Glutamatergic neuron (in vitro differentiated cells): ENCODE measurements around the gene PPCDC. TPM values are rescaled to one million over a fixed set of nuclear protein-coding genes. Genes with fewer than 3 reads are reported as not detected.

Experiments used
- DNase-seq: peaks from one replicate; pipeline ENCODE4 v3.0.0; 2022
- H3K27ac Mint-ChIP-seq: one replicate; pipeline ENCODE4 v1.8.0; 2020; ENCODE audit warnings: mild to moderate bottlenecking, mixed read lengths, inconsistent platforms; ENCODE audit not compliant: unreplicated experiment
- H3K27me3 Mint-ChIP-seq: one replicate; pipeline ENCODE4 v1.8.0; 2020; ENCODE audit warnings: mild to moderate bottlenecking, moderate library complexity, mixed read lengths, inconsistent platforms; ENCODE audit not compliant: unreplicated experiment
- H3K36me3 Mint-ChIP-seq: one replicate; pipeline ENCODE4 v1.8.0; 2020; ENCODE audit warnings: mild to moderate bottlenecking, mixed read lengths, inconsistent platforms; ENCODE audit not compliant: unreplicated experiment
- H3K4me1 Mint-ChIP-seq: one replicate; pipeline ENCODE4 v1.8.0; 2020; ENCODE audit warnings: mild to moderate bottlenecking, low read depth, mixed read lengths, inconsistent platforms; ENCODE audit not compliant: unreplicated experiment
- H3K4me3 Mint-ChIP-seq: one replicate; pipeline ENCODE4 v1.8.0; 2020; ENCODE audit warnings: mild to moderate bottlenecking, mixed read lengths, inconsistent platforms; ENCODE audit not compliant: unreplicated experiment
- H3K9me3 Mint-ChIP-seq: one replicate; pipeline ENCODE4 v1.8.0; 2020; ENCODE audit warnings: mild to moderate bottlenecking, moderate library complexity, mixed read lengths, inconsistent platforms; ENCODE audit not compliant: unreplicated experiment
- total RNA-seq: library from RNA; stranded (reverse); fragmentation: NEBNext Ultra II Directional; extraction: Animal tissue kit (Norgen Biotek cat#: 25700); gene quantifications from one replicate; pipeline ENCODE4 v1.2.1, GENCODE V29; 2021; ENCODE audit not compliant: unreplicated experiment
- TF ChIP-seq, protein P1 (sequence below): fragments of 200-600 bp; sonication (generic); IDR thresholded peaks from one replicate; pipeline ENCODE4 v1.5.0; 2021; ENCODE audit not compliant: partially characterized antibody, unreplicated experiment

PPCDC gene
- total RNA-seq, 1 donor from 2014 or later: 12.7 TPM

DNA sequence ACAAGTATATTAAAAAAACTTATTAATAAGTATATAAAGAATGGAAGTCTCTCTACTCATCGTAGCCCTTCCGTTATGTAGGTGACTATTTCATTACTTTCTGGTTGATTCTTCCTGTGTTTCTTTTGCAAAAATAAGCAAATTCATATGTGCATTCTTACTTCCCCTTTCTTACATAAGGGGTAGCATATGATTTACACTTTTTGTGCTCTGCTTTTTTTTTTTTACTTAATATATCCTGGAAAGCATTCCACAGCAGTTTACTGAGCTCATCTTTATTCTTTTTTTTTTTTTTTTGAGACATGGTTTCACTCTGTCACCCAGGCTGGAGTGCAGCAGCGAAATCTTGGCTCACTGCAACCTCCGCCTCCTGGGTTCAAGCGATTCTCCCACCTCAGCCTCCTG is 15.2 kb upstream of the PPCDC start:
- Mint-ChIP-seq H3K27ac (no peak overlapping the region), H3K4me1 (no peaks in the 10 kb centered on the region), H3K36me3 (no peaks in the 10 kb centered on the region), H3K27me3 (no peaks in the 10 kb centered on the region), H3K9me3 (peaks cover 2% of the 10 kb centered on the region), H3K4me3 (no peak overlapping the region)
- no peak for DNase-seq
- TF ChIP-seq, protein P1, sequence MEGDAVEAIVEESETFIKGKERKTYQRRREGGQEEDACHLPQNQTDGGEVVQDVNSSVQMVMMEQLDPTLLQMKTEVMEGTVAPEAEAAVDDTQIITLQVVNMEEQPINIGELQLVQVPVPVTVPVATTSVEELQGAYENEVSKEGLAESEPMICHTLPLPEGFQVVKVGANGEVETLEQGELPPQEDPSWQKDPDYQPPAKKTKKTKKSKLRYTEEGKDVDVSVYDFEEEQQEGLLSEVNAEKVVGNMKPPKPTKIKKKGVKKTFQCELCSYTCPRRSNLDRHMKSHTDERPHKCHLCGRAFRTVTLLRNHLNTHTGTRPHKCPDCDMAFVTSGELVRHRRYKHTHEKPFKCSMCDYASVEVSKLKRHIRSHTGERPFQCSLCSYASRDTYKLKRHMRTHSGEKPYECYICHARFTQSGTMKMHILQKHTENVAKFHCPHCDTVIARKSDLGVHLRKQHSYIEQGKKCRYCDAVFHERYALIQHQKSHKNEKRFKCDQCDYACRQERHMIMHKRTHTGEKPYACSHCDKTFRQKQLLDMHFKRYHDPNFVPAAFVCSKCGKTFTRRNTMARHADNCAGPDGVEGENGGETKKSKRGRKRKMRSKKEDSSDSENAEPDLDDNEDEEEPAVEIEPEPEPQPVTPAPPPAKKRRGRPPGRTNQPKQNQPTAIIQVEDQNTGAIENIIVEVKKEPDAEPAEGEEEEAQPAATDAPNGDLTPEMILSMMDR: no peak

DNA sequence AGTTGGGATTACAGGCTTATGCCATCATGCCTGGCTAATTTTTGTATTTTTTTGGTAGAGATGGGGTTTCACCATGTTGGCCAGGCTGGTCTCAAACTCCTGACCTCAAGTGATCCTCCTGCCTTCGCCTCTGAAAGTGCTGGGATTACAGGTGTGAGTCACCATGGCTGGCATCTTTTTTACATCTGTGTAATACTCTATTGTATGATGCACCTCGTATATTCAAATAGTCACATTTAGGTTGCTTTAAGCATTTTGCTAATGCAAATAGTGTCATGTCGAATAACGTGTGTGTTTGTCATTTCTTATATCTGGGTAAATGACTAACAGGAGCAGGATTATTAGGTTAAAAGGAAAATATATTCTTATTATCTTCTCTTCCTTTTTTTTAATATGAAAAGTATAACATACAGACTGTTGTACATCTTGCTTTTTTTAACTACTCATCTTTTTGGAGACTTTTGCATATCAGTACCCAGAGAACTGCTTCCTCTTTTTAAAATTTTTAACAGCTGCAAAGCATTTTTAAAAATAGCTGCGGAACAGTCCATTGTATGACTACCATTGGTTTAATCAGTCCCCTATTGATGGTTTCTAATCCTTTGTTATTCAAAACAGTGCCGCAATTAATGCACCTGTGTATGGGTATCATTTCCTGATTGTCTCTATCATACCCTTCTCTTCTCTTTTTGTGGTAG is 14.6 kb upstream of the PPCDC start:
- Mint-ChIP-seq H3K4me1 (no peaks in the 10 kb centered on the region), H3K36me3 (no peaks in the 10 kb centered on the region), H3K27ac (no peak overlapping the region), H3K9me3 (peaks cover 2% of the 10 kb centered on the region), H3K4me3 (no peak overlapping the region), H3K27me3 (no peaks in the 10 kb centered on the region)
- DNase-seq: no peak
- TF ChIP-seq, protein P1: no peak

GRCh38 chr15:75016431-75016830 is 7.0 kb upstream of the PPCDC start:
- H3K4me1 Mint-ChIP-seq: peaks cover 6% of the 10 kb centered on the region
- H3K27me3 Mint-ChIP-seq: peaks cover 7% of the 10 kb centered on the region
- no peak for DNase-seq
- peaks cover 8% of the 10 kb centered on the region for H3K36me3 Mint-ChIP-seq
- H3K9me3 Mint-ChIP-seq: peaks cover 8% of the 10 kb centered on the region
- H3K27ac Mint-ChIP-seq: peak overlapping the region; percentile 20
- TF ChIP-seq, protein P1: no peak
- H3K4me3 Mint-ChIP-seq: no peak overlapping the region

DNA sequence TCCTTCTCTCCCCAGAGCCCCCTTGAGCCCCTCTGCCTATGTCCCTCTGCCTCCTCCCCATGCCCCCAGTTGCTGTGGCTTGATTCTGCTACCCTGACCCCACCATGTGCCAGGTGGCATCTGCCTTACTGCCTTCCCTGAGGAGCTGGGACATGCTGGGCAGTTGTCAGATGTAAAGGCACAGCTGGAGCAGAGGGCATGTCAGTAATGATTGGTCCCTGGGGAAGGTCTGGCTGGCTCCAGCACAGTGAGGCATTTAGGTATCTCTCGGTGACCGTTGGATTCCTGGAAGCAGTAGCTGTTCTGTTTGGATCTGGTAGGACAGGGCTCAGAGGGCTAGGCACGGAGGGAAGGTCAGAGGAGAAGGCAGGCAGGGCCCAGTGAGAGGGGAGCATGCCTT is 3.5 kb upstream of the PPCDC start:
- peak; percentile 57 for DNase-seq
- H3K36me3 Mint-ChIP-seq: peaks cover 8% of the 10 kb centered on the region
- TF ChIP-seq, protein P1: no peak
- peak overlapping the region; percentile 53 for H3K4me3 Mint-ChIP-seq
- H3K27ac Mint-ChIP-seq: peak overlapping the region; percentile 48
- H3K27me3 Mint-ChIP-seq: peaks cover 9% of the 10 kb centered on the region
- H3K4me1 Mint-ChIP-seq: peaks cover 8% of the 10 kb centered on the region
- H3K9me3 Mint-ChIP-seq: peaks cover 8% of the 10 kb centered on the region

- Mint-ChIP-seq H3K36me3 (peaks cover 6% of the 10 kb centered on the region), H3K27me3 (peaks cover 9% of the 10 kb centered on the region), H3K27ac (no peak overlapping the region)
These were observed 2.0 kb upstream of the PPCDC start for GRCh38 chr15:75021341-75021740.

More at GRCh38 chr15:75021341-75021740, 2.0 kb upstream of the PPCDC start:
- H3K4me3 Mint-ChIP-seq: no peak overlapping the region
- peaks cover 8% of the 10 kb centered on the region for H3K9me3 Mint-ChIP-seq
- TF ChIP-seq, protein P1: no peak
- H3K4me1 Mint-ChIP-seq: peaks cover 8% of the 10 kb centered on the region
- DNase-seq: no peak
